Skeletal muscle satellite cell (primary cell): ENCODE results near the gene ABLIM1.

Experiments used
- H3K27me3 ChIP-seq: 2 replicates; pipeline ENCODE4 v1.7.0; 2013; ENCODE audit warnings: low read length; ENCODE audit not compliant: control insufficient read depth, insufficient read depth
- H3K36me3 ChIP-seq: 2 replicates; pipeline ENCODE4 v1.7.0; 2013; ENCODE audit warnings: mild to moderate bottlenecking, control low read depth, low read length; ENCODE audit not compliant: insufficient read depth
- H3K4me1 ChIP-seq: 2 replicates; pipeline ENCODE4 v1.7.0; 2013; ENCODE audit warnings: low read length; ENCODE audit not compliant: control insufficient read depth, insufficient read depth
- H3K4me2 ChIP-seq: 2 replicates; pipeline ENCODE4 v1.7.0; 2013; ENCODE audit warnings: mild to moderate bottlenecking, low read length
- H3K4me3 ChIP-seq: 2 replicates; pipeline ENCODE4 v1.7.0; 2013; ENCODE audit warnings: low read length
- H3K9ac ChIP-seq: 2 replicates; pipeline ENCODE4 v1.7.0; 2013; ENCODE audit warnings: mild to moderate bottlenecking, low read depth, low read length, moderate library complexity
- H3K9me3 ChIP-seq: replicated peaks from 2 replicates; pipeline ENCODE4 v1.7.0; 2013; ENCODE audit warnings: mild to moderate bottlenecking, control low read depth, low read length

The ABLIM1 gene

DNA sequence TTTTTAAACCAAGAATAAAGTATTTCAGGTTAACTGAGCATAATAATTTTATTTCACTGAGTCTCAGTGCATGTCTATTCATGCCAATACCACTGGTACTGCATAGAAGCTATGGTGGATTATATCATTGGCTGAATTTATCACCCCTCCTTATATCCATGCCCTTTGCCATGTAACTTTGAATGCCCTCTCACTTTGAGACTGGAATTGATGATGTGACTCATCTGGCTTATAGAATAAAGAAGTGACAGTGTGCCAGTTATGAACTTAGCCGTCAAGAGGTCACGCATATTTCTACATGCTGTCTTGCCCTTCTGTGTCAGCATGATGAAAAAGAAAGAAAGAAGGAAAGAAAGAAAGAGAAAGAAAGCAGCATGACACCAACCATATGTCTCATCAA lies 20.7 kb upstream of the ABLIM1 start:
- H3K9me3 ChIP-seq, result no peaks in the 10 kb centered on the region
- peaks cover 10% of the 10 kb centered on the region for H3K4me1 ChIP-seq
- H3K4me2 ChIP-seq, result no peak overlapping the region
- H3K4me3 ChIP-seq, result no peak overlapping the region
- H3K27me3 ChIP-seq, result no peaks in the 10 kb centered on the region
- H3K36me3 ChIP-seq, result no peaks in the 10 kb centered on the region
- no peak overlapping the region for H3K9ac ChIP-seq

DNA sequence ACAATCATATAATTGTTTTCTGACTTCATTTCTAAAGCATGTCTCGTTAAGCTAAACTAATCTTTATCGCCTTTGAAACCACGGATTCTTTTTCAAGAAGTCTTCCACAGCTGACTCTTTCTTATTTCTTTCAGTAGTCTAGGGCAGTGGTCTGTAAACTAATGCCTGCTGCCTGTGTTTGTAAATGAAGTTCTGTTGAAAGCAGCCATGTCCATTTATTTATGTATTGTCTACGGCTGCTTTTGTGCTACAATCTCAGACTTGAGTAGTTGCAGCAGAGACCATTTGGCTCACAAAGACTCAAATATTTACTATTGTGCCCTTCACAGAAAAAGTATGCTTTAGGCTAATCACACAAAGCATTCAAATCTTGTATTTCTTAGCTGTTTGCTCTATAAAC lies 20.3 kb upstream of the ABLIM1 start:
- Histone ChIP-seq H3K9me3 (no peaks in the 10 kb centered on the region), H3K4me2 (no peak overlapping the region), H3K4me3 (no peak overlapping the region), H3K9ac (no peak overlapping the region), H3K4me1 (peaks cover 10% of the 10 kb centered on the region), H3K36me3 (no peaks in the 10 kb centered on the region), H3K27me3 (no peaks in the 10 kb centered on the region)

DNA sequence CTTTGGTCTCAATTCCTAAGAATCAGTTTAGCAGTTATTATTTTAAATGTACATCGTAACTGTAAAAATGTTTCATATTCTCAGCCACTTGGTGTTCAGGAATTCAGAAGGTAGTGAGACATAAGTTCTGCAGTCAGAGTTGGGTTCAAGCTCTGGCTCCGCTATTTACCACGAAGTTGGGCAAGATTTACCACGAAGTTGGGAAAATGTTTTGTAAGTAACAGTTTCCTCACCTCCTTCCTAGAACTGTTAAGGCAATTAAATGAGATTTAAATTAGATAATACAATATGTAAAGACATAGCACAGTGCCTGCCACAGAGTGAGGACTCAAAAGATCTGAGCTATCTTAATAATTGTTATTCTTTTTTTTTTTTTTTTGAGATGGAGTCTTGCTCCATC lies 16.3 kb upstream of the ABLIM1 start:
- no peak overlapping the region for H3K4me3 ChIP-seq
- H3K9me3 ChIP-seq, result no peaks in the 10 kb centered on the region
- H3K4me2 ChIP-seq, result no peak overlapping the region
- H3K36me3 ChIP-seq, result no peaks in the 10 kb centered on the region
- no peaks in the 10 kb centered on the region for H3K4me1 ChIP-seq
- H3K9ac ChIP-seq, result no peak overlapping the region
- peaks cover 3% of the 10 kb centered on the region for H3K27me3 ChIP-seq

DNA sequence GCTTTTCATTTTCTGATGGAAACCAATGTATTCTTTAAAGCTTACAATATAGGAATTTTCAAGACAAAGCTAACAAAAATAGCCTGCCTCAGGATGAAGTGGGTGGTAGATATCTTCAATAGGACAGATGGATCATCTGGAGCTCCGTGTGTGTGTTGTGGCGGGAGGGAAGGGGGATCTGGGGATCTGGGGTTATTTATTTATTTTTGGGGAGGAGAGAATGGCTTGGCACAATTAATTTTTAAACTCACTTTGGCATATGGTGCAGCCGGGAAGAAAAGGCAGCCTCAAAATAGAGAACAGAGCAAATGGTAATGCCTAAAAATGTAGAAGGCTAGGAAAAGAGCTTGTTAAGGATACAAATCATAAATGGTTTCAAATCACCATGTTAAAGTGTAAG lies 11.6 kb upstream of the ABLIM1 start:
- Histone ChIP-seq H3K4me3 (no peak overlapping the region), H3K4me1 (no peaks in the 10 kb centered on the region), H3K27me3 (peaks cover 3% of the 10 kb centered on the region), H3K9me3 (no peaks in the 10 kb centered on the region), H3K4me2 (no peak overlapping the region), H3K36me3 (no peaks in the 10 kb centered on the region), H3K9ac (no peak overlapping the region)

DNA sequence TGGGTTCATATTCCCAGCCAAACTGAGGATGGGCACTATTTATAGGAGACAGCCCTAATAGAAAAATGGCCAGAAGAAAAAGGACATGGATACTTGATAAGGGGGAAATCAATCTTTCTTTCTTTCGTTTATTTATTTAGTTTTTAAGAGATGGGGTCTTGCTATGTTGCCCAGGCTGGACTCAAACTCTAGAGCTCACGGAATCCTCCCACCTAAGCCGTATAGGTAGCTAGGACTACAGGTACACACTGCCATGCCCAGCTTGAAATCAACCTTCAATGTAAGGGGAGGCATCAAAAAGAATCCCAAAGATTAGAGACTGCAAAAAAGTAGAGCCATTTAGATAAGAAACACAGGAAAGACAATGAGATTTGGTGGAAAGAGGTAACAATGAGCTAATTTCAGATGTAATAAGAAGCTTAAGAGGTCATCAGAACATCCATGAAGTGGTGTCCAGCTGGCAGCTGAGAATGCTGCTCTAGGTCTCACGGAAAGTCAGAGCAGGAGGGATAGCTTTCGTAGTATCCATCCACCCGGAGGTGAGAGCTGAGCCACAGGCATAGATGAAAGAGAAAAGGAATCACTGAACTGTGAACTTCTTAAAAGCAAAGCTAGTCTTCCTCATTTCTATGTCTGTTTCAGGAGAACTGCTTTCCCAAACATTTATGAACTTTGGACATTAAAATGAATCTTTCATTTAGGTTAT lies 10.5 kb upstream of the ABLIM1 start:
- Histone ChIP-seq H3K27me3 (peaks cover 8% of the 10 kb centered on the region), H3K4me3 (no peak overlapping the region), H3K4me1 (no peaks in the 10 kb centered on the region), H3K4me2 (no peak overlapping the region), H3K9ac (no peak overlapping the region), H3K36me3 (no peaks in the 10 kb centered on the region), H3K9me3 (no peaks in the 10 kb centered on the region)

DNA sequence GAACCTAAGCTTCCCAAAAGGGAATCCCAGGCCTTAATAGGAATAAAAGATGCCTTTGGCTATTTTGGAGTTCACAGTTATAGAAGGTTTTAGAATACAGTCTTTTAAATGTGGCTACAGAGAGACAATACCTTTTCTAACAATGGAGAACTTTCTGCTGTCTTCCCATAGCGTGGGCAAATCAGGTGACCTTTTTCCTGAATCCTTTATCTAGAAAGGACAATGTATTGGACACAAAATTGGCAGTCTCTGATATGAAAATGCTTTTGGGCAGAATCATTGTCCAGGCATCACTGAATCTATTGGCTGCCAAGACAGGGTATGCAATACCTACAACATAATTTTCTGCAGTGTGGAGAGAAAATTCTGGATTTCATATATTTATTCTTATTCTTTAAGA lies 7.8 kb upstream of the ABLIM1 start:
- Histone ChIP-seq H3K9ac (no peak overlapping the region), H3K9me3 (no peaks in the 10 kb centered on the region), H3K4me1 (no peaks in the 10 kb centered on the region), H3K4me2 (no peak overlapping the region), H3K36me3 (no peaks in the 10 kb centered on the region), H3K27me3 (peaks cover 24% of the 10 kb centered on the region), H3K4me3 (no peak overlapping the region)

DNA sequence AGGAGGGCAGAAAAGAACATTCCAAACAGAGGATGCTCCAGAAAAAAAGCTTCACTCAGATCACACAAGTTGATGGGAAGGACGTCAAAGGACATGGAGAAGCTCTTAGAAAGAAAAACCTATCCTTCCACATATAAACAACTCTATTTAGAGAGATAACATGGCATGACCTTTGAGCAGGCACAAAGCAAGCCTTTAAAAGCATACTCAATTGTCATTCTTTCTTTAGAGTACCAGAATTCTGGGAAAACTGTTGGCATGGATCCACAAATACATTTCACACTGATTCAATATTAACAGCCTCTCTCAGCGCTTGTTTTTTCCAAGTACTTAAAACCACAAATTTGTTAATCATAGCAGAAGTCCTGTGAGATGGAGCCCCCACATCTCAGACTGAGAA lies 7.3 kb upstream of the ABLIM1 start:
- H3K4me1 ChIP-seq, result no peaks in the 10 kb centered on the region
- H3K27me3 ChIP-seq, result peaks cover 24% of the 10 kb centered on the region
- no peaks in the 10 kb centered on the region for H3K9me3 ChIP-seq
- no peak overlapping the region for H3K9ac ChIP-seq
- no peaks in the 10 kb centered on the region for H3K36me3 ChIP-seq
- no peak overlapping the region for H3K4me2 ChIP-seq
- no peak overlapping the region for H3K4me3 ChIP-seq

DNA sequence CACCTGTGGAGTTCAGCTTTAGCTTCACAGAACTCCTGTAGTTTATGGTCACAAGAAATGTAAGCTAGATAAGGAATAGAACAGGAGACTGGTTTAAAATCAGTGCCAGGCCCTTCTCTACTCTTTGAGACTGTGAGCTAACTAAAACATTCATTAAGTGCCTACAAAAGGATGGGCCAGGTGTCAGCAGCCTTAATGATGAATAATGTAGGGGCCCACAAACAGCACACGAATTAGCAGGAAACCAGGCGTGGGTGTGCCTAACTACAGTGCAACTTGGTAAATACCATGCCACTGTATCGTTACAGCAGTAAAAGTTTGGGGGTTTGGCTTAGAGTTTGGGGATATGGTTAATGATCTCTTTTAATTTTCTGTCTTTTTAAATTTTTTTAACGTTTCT lies 6.1 kb upstream of the ABLIM1 start:
- Histone ChIP-seq H3K4me2 (no peak overlapping the region), H3K9me3 (no peaks in the 10 kb centered on the region), H3K36me3 (no peaks in the 10 kb centered on the region), H3K4me1 (no peaks in the 10 kb centered on the region), H3K9ac (no peak overlapping the region), H3K4me3 (no peak overlapping the region), H3K27me3 (peaks cover 21% of the 10 kb centered on the region)

DNA sequence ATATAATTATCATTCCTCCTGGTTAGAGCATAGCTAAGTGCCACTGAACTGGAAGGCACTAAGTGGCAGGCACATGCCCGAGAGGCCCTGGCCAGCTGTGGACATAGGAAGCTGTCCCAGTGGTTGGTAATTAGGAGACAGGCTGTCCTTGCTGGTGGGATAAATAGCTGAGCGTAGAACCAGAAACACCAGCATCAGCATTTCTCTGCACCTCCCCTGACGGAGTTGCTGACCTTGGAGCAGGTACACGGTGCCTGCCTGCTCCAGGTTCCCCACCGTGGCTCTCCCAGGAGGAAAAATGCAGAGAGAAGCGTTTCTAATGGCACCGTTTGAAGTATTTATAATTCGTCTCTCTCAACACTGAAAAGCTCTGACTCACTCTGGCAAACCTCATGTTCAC lies 5.6 kb upstream of the ABLIM1 start:
- H3K36me3 ChIP-seq, result no peaks in the 10 kb centered on the region
- no peak overlapping the region for H3K4me2 ChIP-seq
- H3K27me3 ChIP-seq, result peaks cover 21% of the 10 kb centered on the region

DNA sequence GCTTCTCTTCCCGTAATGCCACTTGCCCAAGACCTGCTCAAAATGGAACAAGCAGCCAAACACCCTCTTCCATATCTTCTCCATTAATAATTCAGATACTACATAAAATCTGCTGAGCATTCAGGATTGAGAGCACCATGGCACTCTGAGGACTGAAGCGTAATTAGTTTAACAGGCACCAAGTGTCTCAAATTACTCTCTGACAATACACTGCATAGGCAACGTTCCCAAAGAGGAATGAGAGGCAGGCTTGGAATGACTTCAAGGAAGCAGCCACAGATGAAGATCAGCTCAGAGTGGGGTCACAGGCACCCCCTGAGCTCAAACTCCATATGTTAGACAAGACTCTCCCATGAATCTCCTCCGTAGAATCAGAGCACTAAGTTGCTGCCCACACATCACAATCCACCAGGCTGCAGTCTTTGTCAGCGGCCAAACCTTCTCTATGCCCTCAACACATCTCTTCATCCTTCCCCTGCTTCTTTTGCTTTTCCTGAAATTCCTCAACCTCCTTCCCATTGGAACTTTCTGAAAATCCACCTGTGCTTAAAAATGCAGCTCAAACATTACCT lies 4.7 kb upstream of the ABLIM1 start:
- Histone ChIP-seq H3K9me3 (no peaks in the 10 kb centered on the region), H3K4me1 (no peaks in the 10 kb centered on the region), H3K27me3 (peaks cover 25% of the 10 kb centered on the region), H3K9ac (no peak overlapping the region), H3K36me3 (no peaks in the 10 kb centered on the region), H3K4me2 (no peak overlapping the region), H3K4me3 (no peak overlapping the region)

More for the DNA sequence above, 5.6 kb upstream of the ABLIM1 start:
- no peaks in the 10 kb centered on the region for H3K9me3 ChIP-seq
- no peaks in the 10 kb centered on the region for H3K4me1 ChIP-seq
- no peak overlapping the region for H3K4me3 ChIP-seq
- no peak overlapping the region for H3K9ac ChIP-seq

DNA sequence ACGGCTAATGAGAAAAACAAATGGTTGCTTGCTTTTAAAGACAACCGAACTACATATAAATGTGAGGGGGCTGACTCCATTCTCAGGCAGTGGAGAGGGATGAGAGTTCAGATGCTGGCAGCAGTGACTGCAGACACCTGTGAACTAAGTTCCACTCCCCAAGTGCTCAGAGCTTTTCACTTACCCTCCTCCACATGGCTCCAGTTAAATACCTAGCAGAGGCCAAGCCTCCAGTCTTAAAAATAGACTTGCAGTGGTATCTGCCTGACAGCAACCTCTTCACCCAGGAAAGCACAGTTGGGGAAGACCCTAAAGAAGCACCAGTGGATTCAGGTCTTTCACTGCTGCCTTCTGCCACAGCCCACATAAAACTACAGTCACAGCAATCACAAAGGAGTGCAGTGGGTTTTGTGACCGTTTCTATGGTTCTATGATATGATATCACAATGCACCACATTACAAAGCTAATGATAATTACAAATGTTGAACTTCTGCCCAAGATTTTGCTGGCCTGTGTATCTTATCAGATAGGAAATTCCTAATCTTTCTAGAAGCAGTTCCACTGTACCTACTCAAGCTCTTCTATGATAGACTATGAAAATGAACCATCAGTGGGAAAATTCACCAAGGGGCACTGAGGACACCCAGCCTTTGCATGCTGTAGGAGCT lies 3.3 kb upstream of the ABLIM1 start:
- no peak overlapping the region for H3K9ac ChIP-seq
- no peaks in the 10 kb centered on the region for H3K4me1 ChIP-seq
- no peaks in the 10 kb centered on the region for H3K9me3 ChIP-seq
- H3K4me3 ChIP-seq, result no peak overlapping the region
- no peak overlapping the region for H3K4me2 ChIP-seq
- no peaks in the 10 kb centered on the region for H3K36me3 ChIP-seq
- H3K27me3 ChIP-seq, result peaks cover 25% of the 10 kb centered on the region

DNA sequence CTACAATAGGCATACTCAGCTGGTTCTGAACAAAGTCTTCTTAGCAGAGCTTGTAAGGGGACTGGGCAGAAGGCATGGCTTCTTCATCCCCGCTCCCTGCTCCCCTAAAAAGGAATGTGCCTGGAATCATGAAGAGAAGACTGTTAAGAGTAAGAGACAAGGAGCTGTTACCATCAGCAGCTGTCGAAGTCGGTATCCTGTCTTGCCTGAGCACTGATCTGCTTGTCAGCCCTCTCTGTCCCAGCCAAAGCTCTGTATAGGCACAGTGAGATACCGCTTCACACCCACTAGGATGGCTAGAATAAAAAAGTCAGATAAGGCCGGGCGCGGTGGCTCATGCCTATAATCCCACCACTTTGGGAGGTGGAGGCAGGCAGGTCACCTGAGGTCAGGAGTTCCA lies 2.4 kb downstream of the ABLIM1 start:
- no peak overlapping the region for H3K4me2 ChIP-seq
- H3K9ac ChIP-seq, result no peak overlapping the region
- H3K4me3 ChIP-seq, result no peak overlapping the region
- H3K4me1 ChIP-seq, result no peaks in the 10 kb centered on the region
- peaks cover 4% of the 10 kb centered on the region for H3K27me3 ChIP-seq
- H3K36me3 ChIP-seq, result no peaks in the 10 kb centered on the region
- H3K9me3 ChIP-seq, result no peaks in the 10 kb centered on the region
